IMR-90 (cell line): ENCODE measurements around the gene PPP1R9A.

ENCODE experiments used
- FOS ChIP-seq: fragments of 150-350 bp; IDR thresholded peaks from 2 replicates; pipeline ENCODE4 v1.6.1; 2016; ENCODE audit warnings: low read depth, low read length
- MAFK ChIP-seq: IDR thresholded peaks from 2 replicates; pipeline ENCODE4 v1.6.1; 2012; ENCODE audit warnings: low read depth, low read length, improper control_type of control experiment
- NFE2L2 ChIP-seq: fragments of 150-350 bp; IDR thresholded peaks from 2 replicates; pipeline ENCODE4 v1.6.1; 2016; ENCODE audit warnings: low read depth, mild to moderate bottlenecking, low read length
- POLR2A ChIP-seq: IDR thresholded peaks from 2 replicates; pipeline ENCODE4 v1.6.1; 2012; ENCODE audit warnings: mild to moderate bottlenecking, low read depth, low read length
- RAD21 ChIP-seq: IDR thresholded peaks from 2 replicates; pipeline ENCODE4 v1.6.1; 2012; ENCODE audit warnings: low read length, improper control_type of control experiment
- RCOR1 ChIP-seq: IDR thresholded peaks from 2 replicates; pipeline ENCODE4 v1.6.1; 2012; ENCODE audit warnings: mild to moderate bottlenecking, low read length, improper control_type of control experiment; ENCODE audit not compliant: insufficient replicate concordance
- RFX5 ChIP-seq: IDR thresholded peaks from 2 replicates; pipeline ENCODE4 v1.8.0; 2012; ENCODE audit warnings: low read depth, mild to moderate bottlenecking, low read length, moderate library complexity
- SMC3 ChIP-seq: fragments of 150-350 bp; IDR thresholded peaks from 2 replicates; pipeline ENCODE4 v1.6.1; 2016; ENCODE audit warnings: low read depth, mild to moderate bottlenecking, antibody characterized with exemption, low read length, moderate library complexity
- TF ChIP-seq, protein P1 (sequence below): conservative IDR thresholded peaks from 2 replicates; pipeline ENCODE4 v1.5.1; 2012; ENCODE audit warnings: mild to moderate bottlenecking, low read depth, low read length, improper control_type of control experiment
- TF ChIP-seq, protein P2 (sequence below): fragments of 150-350 bp; IDR thresholded peaks from 2 replicates; pipeline ENCODE4 v1.6.1; 2017; ENCODE audit warnings: mild to moderate bottlenecking, antibody characterized with exemption, low read length, low read depth

DNA sequence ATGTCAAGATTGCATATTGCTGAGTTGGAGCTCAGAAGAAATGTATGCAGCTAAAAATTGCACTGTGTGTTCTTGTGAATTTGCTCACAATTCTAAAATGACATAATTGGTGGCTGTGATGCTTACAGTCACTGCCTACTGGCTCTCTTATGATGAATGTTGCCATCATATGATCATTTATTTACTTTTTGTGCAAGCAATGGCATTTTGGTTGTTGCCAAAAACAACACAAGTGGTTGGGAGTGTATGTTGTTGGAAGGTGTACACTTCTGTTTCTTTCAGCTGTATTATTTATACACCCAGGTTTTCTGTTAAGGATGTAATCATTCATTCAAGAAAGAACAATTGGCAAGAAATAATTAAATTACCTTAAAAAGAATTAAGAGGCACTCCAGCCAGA lies 388.0 kb downstream of the PPP1R9A start:
- TF ChIP-seq NFE2L2 (no peak), POLR2A (no peak), RFX5 (no peak), FOS (no peak), RAD21 (no peak), SMC3 (no peak), MAFK (no peak), RCOR1 (no peak)
- TF ChIP-seq, protein P1, sequence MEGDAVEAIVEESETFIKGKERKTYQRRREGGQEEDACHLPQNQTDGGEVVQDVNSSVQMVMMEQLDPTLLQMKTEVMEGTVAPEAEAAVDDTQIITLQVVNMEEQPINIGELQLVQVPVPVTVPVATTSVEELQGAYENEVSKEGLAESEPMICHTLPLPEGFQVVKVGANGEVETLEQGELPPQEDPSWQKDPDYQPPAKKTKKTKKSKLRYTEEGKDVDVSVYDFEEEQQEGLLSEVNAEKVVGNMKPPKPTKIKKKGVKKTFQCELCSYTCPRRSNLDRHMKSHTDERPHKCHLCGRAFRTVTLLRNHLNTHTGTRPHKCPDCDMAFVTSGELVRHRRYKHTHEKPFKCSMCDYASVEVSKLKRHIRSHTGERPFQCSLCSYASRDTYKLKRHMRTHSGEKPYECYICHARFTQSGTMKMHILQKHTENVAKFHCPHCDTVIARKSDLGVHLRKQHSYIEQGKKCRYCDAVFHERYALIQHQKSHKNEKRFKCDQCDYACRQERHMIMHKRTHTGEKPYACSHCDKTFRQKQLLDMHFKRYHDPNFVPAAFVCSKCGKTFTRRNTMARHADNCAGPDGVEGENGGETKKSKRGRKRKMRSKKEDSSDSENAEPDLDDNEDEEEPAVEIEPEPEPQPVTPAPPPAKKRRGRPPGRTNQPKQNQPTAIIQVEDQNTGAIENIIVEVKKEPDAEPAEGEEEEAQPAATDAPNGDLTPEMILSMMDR, result no peak
- TF ChIP-seq, protein P2, sequence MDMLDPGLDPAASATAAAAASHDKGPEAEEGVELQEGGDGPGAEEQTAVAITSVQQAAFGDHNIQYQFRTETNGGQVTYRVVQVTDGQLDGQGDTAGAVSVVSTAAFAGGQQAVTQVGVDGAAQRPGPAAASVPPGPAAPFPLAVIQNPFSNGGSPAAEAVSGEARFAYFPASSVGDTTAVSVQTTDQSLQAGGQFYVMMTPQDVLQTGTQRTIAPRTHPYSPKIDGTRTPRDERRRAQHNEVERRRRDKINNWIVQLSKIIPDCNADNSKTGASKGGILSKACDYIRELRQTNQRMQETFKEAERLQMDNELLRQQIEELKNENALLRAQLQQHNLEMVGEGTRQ, result no peak
